ENCODE measurements around the gene AVPI1. TPM values are rescaled to one million over a fixed set of nuclear protein-coding genes. Genes with fewer than 3 reads are reported as not detected.

AVPI1 gene
- total and polyA plus RNA-seq, 12 donors, result 13.1 to 158 (median 25.0) TPM

DNA sequence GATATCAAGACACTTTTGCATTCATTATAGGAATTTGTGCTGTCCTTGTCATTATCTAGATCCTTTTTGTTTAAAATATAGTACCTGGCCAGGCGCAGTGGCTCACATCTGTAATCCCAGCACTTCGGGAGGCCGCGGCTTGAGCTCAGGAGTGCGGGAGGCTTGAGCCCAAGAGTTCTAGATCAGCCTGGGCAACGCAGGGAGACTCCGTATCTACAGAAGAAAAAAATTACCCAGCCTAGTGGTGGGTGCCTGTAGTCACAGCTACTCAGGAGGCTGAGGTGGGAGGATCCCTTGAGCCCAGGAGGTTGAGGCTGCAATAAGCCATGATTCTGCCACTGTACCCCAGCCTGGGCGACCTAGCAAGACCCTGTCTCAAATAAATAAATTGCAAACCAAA lies 53.1 kb downstream of the AVPI1 start:
- H3K9me3 ChIP-seq (replicated peaks in 1 of 3), result no peaks in the 10 kb centered on the region
- WGBS, 4 donors, result 66 to 82% (median 67%) methylated on average over 8 of the region's 8 CpGs
- peak overlapping the region in 2 of 5 donors; percentile 59 to 74 for H3K27ac ChIP-seq
- H3K27me3 ChIP-seq, result no peaks in the 10 kb centered on the region
- TF ChIP-seq, protein P1, sequence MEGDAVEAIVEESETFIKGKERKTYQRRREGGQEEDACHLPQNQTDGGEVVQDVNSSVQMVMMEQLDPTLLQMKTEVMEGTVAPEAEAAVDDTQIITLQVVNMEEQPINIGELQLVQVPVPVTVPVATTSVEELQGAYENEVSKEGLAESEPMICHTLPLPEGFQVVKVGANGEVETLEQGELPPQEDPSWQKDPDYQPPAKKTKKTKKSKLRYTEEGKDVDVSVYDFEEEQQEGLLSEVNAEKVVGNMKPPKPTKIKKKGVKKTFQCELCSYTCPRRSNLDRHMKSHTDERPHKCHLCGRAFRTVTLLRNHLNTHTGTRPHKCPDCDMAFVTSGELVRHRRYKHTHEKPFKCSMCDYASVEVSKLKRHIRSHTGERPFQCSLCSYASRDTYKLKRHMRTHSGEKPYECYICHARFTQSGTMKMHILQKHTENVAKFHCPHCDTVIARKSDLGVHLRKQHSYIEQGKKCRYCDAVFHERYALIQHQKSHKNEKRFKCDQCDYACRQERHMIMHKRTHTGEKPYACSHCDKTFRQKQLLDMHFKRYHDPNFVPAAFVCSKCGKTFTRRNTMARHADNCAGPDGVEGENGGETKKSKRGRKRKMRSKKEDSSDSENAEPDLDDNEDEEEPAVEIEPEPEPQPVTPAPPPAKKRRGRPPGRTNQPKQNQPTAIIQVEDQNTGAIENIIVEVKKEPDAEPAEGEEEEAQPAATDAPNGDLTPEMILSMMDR (IDR thresholded peaks at IDR 0.05), result peak in 3 of 6 experiments; percentile 31 to 41 (median 35)
- TF ChIP-seq POLR2A (IDR thresholded peaks at IDR 0.05), result no peak
- peak in 1 of 7 donors; percentile 10 for DNase-seq
- intact Hi-C loops (cut with DNase I), result no loop called here
- H3K4me3 ChIP-seq, result peak overlapping the region in 2 of 4 donors; percentile 82 to 95
- peaks cover 6% of the 10 kb centered on the region in 2 donors for H3K4me1 ChIP-seq (replicated peaks in 1 of 2)
- H3K36me3 ChIP-seq (replicated peaks in 1 of 2), result no peaks in the 10 kb centered on the region

DNA sequence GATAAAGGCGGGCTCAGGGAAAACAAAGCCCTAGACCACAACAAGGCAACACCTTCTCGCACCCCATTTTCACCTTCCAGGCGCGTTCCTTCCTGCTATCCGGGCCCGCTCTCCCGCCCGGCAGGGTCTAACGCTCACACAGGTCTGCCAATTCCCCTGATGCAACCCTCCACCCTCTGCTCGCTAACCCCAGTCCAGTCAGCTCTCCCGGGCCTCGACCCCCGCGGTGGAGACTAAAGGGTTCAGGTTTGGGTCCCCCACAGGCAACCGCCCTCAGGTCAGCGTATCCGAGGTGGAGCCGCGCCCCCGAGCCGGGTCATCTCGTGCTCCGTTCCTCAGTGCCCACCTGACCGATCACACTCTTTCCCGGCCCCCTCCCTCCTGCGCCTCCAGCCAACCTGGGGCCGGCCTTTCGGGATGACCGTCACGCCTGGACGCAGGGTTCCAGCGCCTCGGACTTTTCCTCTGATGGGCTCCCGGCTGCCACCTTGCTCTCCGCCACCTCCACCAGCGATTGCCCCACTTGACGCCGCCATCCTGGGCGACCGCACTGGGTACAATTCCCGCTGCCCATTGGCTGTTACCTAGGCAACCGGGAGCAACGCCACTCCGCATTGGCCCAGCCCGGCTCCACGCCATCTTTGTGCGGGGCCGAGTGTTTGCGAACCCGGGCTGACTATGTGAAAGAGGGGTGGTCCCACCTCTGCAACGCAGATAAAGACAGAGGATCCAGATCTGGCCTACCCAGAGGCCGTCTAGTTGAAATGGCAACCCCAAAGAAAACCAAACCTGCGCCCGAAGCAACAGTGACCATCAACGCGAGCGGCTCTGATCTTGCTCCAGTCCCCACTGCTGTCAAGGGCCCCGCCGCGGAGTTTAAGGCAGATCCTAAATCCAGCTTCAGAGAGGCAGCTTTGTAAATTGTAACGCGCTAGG lies 53.8 kb downstream of the AVPI1 start, which contains the start of gene MORN4:
Gene MORN4, minus strand, starts transcription at position 552 of the 936 bp plus-strand sequence. CDS start 13,847 bp downstream, outside the sequence.
- Histone ChIP-seq H3K4me1 (replicated peaks in 1 of 2) (peaks cover 6% of the 10 kb centered on the region in 2 donors), H3K27ac (peak within 1 kb of the TSS in 2 of 5 donors; percentile 59 to 74), H3K36me3 (replicated peaks in 1 of 2) (no peaks in the 10 kb centered on the region), H3K4me3 (peak within 1 kb of the TSS; percentile 44 to 95 (median 72)), H3K27me3 (no peaks in the 10 kb centered on the region), H3K9me3 (replicated peaks in 1 of 3) (no peaks in the 10 kb centered on the region)
- DNase-seq, result peak; percentile 94 to 97 (median 96)
- intact Hi-C loops (cut with DNase I), result no loop called here
- TF ChIP-seq POLR2A (IDR thresholded peaks at IDR 0.05), result peak in 1 of 2 donors; percentile 33
- TF ChIP-seq, protein P1 (IDR thresholded peaks at IDR 0.05), result no peak
- WGBS, 4 donors, result 2 to 11% (median 3%) methylated on average over 29 to 62 of the region's 62 CpGs

DNA sequence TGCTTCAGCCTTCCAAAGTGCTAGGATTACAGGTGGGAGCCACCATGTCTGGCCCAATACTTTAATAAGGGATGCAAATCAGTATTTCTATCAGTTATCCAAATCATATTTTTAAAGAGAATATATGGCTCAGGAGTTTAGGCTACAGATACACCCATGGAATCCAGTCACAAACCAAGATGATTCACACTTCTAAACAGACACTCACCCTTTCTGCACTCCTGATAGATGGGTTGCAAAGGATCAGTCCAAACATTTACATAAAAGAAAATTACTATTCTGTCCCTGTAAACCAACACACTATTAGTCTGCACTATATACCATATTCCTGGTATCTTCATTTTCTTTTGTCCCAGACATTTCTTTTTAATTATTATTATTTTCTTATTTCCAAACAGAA lies 55.9 kb downstream of the AVPI1 start:
- no peak overlapping the region for H3K4me3 ChIP-seq
- H3K36me3 ChIP-seq (replicated peaks in 1 of 2), result no peaks in the 10 kb centered on the region
- intact Hi-C loops (cut with DNase I), result no loop called here
- no peaks in the 10 kb centered on the region for H3K9me3 ChIP-seq (replicated peaks in 1 of 3)
- H3K27ac ChIP-seq, result no peak overlapping the region
- no peak for DNase-seq
- TF ChIP-seq, protein P1 (IDR thresholded peaks at IDR 0.05), result no peak
- no peak for TF ChIP-seq POLR2A (IDR thresholded peaks at IDR 0.05)
- H3K4me1 ChIP-seq (replicated peaks in 1 of 2), result peaks cover 6% of the 10 kb centered on the region in 2 donors
- H3K27me3 ChIP-seq, result no peaks in the 10 kb centered on the region

DNA sequence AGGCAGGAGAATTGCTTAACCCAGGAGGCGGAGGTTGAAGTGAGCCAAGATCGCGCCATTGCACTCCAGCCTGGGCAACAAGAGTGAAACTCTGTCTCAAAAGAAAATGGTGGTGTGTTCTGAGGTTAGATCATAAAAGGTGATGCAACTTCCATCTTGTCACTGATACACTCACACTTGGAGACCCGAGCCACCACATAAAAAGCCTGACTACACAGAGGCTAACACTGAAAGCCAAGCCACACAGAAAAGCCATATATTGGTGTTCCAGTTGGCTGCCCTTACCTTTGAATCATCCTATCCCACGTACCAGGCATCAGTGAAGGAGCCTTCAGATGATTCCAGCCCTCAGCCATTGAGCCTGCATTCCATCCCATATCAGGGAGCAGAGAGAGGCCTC lies 57.8 kb downstream of the AVPI1 start:
- H3K4me3 ChIP-seq, result no peak overlapping the region
- intact Hi-C loops (cut with DNase I), result no loop called here
- no peaks in the 10 kb centered on the region for H3K27me3 ChIP-seq
- no peak for DNase-seq
- H3K36me3 ChIP-seq (replicated peaks in 1 of 2), result no peaks in the 10 kb centered on the region
- H3K9me3 ChIP-seq (replicated peaks in 1 of 3), result no peaks in the 10 kb centered on the region
- TF ChIP-seq, protein P1 (IDR thresholded peaks at IDR 0.05), result no peak
- TF ChIP-seq POLR2A (IDR thresholded peaks at IDR 0.05), result no peak
- 93 to 100% (median 97%) methylated on average over 5 of the region's 5 CpGs for WGBS, 4 donors
- H3K4me1 ChIP-seq (replicated peaks in 1 of 2), result peaks cover 6% of the 10 kb centered on the region in 2 donors
- no peak overlapping the region for H3K27ac ChIP-seq
